CD4-positive, CD25-positive, alpha-beta regulatory T cell (primary cell): ENCODE measurements around the gene HLCS. TPM values are rescaled to one million over a fixed set of nuclear protein-coding genes. Genes with fewer than 3 reads are reported as not detected.

ENCODE experiments used
- ATAC-seq, 2 donors: fragments of 150-1000 bp; cut with Tn5 transposase; one replicate each; pipeline ENCODE4 v1.10.0; 2021; ENCODE audit warnings: low read depth in 2 of 2, moderate number of reproducible peaks in 2 of 2, moderate library complexity in 1 of 2
- DNase-seq, 3 donors: peaks; one replicate each; pipeline versions ENCODE4 v3.0.0 to v3.0.0-alpha.2; 2012 to 2022; ENCODE audit warnings: mixed read lengths in 1 of 3
- H3K27ac ChIP-seq: one replicate; pipeline ENCODE4 v1.7.0; 2013; ENCODE audit warnings: mild to moderate bottlenecking, low read length; ENCODE audit not compliant: insufficient read depth, poor library complexity, severe bottlenecking
- H3K27me3 ChIP-seq: one replicate; pipeline ENCODE4 v1.7.0; 2013; ENCODE audit warnings: low read length; ENCODE audit not compliant: control insufficient read depth, insufficient read depth
- H3K36me3 ChIP-seq: one replicate; pipeline ENCODE4 v1.7.0; 2013; ENCODE audit warnings: mild to moderate bottlenecking, low read length, moderate library complexity; ENCODE audit not compliant: control insufficient read depth, insufficient read depth
- H3K4me1 ChIP-seq: 2 replicates; pipeline ENCODE4 v1.7.0; 2013; ENCODE audit warnings: mild to moderate bottlenecking, low read length; ENCODE audit not compliant: insufficient read depth, control insufficient read depth, poor library complexity, severe bottlenecking
- H3K4me3 ChIP-seq: one replicate; pipeline ENCODE4 v1.7.0; 2013; ENCODE audit warnings: low read depth, mild to moderate bottlenecking, low read length, moderate library complexity
- H3K9me3 ChIP-seq, 2 experiments: 1 replicate in 1 of 2; 2 replicates in 1 of 2; pipeline ENCODE4 v1.7.0; 2013; ENCODE audit warnings: low read length in 2 of 2, mild to moderate bottlenecking in 1 of 2, moderate library complexity in 1 of 2; ENCODE audit not compliant: control insufficient read depth in 2 of 2
- H3K27ac Mint-ChIP-seq, 3 donors: one replicate each; pipeline ENCODE4 v1.8.0; 2020 to 2022; ENCODE audit warnings: mild to moderate bottlenecking in 3 of 3, mixed read lengths in 3 of 3, moderate library complexity in 2 of 3
- H3K27me3 Mint-ChIP-seq: one replicate; pipeline ENCODE4 v1.8.0; 2022; ENCODE audit warnings: mild to moderate bottlenecking, mixed read lengths
- H3K36me3 Mint-ChIP-seq: one replicate; pipeline ENCODE4 v1.8.0; 2020; ENCODE audit warnings: mixed read lengths
- H3K4me1 Mint-ChIP-seq, 4 donors: one replicate each; pipeline ENCODE4 v1.8.0; 2020 to 2022; ENCODE audit warnings: mixed read lengths in 4 of 4, mild to moderate bottlenecking in 1 of 4
- H3K4me3 Mint-ChIP-seq, 4 donors: one replicate each; pipeline ENCODE4 v1.8.0; 2020 to 2022; ENCODE audit warnings: mild to moderate bottlenecking in 4 of 4, mixed read lengths in 4 of 4, moderate library complexity in 3 of 4
- H3K9me3 Mint-ChIP-seq, 7 donors: one replicate each; pipeline ENCODE4 v1.8.0; 2020 to 2022; ENCODE audit warnings: mixed read lengths in 7 of 7, mild to moderate bottlenecking in 3 of 7, moderate library complexity in 2 of 7
- polyA plus RNA-seq, 4 donors: library from polyadenylated mRNA; unstranded; fragments of 300-500 nt; fragmentation: Illumina TruSeq; gene quantifications; one replicate each; pipeline ENCODE4 v1.2.3, GENCODE V29; 2021
- total RNA-seq: library from RNA; stranded (reverse); gene quantifications from one replicate; pipeline ENCODE4 v1.2.3, GENCODE V29; 2022

HLCS gene
- total and polyA plus RNA-seq, 5 donors from 2014 or later = 5.2 to 13.6 (median 11.0) TPM

- H3K4me3 Mint-ChIP-seq = no peak overlapping the region
- ATAC-seq (no peak), DNase-seq (no peak)
- no peaks in the 10 kb centered on the region for H3K9me3 ChIP-seq
- no peaks in the 10 kb centered on the region for H3K36me3 Mint-ChIP-seq
- no peaks in the 10 kb centered on the region for H3K27me3 ChIP-seq
- peaks cover 0 to 2% (median 0%) of the 10 kb centered on the region in 7 donors for H3K9me3 Mint-ChIP-seq
- H3K36me3 ChIP-seq = no peaks in the 10 kb centered on the region
- H3K4me1 ChIP-seq = no peaks in the 10 kb centered on the region
- H3K27me3 Mint-ChIP-seq = peaks cover 15% of the 10 kb centered on the region
- H3K27ac Mint-ChIP-seq = no peak overlapping the region
- H3K4me1 Mint-ChIP-seq = no peaks in the 10 kb centered on the region
- no peak overlapping the region for H3K4me3 ChIP-seq
- no peak overlapping the region for H3K27ac ChIP-seq
These were observed 227.9 kb downstream of the HLCS start for GRCh38 chr21:36738489-36739126.

- Mint-ChIP-seq H3K27me3 (peaks cover 4% of the 10 kb centered on the region), H3K4me1 (no peaks in the 10 kb centered on the region), H3K4me3 (no peak overlapping the region), H3K9me3 (peaks cover 0 to 2% (median 0%) of the 10 kb centered on the region in 7 donors), H3K27ac (no peak overlapping the region), H3K36me3 (no peaks in the 10 kb centered on the region)
- Histone ChIP-seq H3K9me3 (no peaks in the 10 kb centered on the region), H3K36me3 (no peaks in the 10 kb centered on the region), H3K4me1 (no peaks in the 10 kb centered on the region), H3K4me3 (no peak overlapping the region), H3K27me3 (no peaks in the 10 kb centered on the region), H3K27ac (no peak overlapping the region)
- ATAC-seq = no peak
- no peak for DNase-seq
These were observed 230.6 kb downstream of the HLCS start for GRCh38 chr21:36735724-36736320.

DNA sequence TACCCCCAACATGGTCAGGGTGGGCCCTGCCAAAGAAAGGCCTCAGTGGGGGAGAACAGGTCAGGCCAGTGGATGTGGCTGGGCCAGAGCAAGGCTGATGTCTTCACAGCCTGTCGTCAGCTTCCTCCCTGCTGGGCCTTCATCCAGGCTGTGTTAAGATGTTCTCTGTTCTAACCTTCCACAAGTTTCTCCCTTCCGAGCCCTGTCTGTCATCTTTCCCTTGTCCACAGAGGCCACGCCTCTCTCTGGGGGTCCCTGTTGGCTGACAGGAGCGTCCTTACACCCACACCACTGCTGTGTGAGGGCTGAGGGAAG lies 231.3 kb downstream of the HLCS start:
- Histone ChIP-seq H3K27me3 (no peaks in the 10 kb centered on the region), H3K4me1 (no peaks in the 10 kb centered on the region), H3K36me3 (no peaks in the 10 kb centered on the region), H3K27ac (no peak overlapping the region), H3K4me3 (no peak overlapping the region), H3K9me3 (no peaks in the 10 kb centered on the region)
- DNase-seq (no peak), ATAC-seq (no peak)
- Mint-ChIP-seq H3K9me3 (peaks cover 0 to 2% (median 0%) of the 10 kb centered on the region in 7 donors), H3K27me3 (peaks cover 4% of the 10 kb centered on the region), H3K4me3 (no peak overlapping the region), H3K4me1 (no peaks in the 10 kb centered on the region), H3K27ac (no peak overlapping the region), H3K36me3 (no peaks in the 10 kb centered on the region)

DNA sequence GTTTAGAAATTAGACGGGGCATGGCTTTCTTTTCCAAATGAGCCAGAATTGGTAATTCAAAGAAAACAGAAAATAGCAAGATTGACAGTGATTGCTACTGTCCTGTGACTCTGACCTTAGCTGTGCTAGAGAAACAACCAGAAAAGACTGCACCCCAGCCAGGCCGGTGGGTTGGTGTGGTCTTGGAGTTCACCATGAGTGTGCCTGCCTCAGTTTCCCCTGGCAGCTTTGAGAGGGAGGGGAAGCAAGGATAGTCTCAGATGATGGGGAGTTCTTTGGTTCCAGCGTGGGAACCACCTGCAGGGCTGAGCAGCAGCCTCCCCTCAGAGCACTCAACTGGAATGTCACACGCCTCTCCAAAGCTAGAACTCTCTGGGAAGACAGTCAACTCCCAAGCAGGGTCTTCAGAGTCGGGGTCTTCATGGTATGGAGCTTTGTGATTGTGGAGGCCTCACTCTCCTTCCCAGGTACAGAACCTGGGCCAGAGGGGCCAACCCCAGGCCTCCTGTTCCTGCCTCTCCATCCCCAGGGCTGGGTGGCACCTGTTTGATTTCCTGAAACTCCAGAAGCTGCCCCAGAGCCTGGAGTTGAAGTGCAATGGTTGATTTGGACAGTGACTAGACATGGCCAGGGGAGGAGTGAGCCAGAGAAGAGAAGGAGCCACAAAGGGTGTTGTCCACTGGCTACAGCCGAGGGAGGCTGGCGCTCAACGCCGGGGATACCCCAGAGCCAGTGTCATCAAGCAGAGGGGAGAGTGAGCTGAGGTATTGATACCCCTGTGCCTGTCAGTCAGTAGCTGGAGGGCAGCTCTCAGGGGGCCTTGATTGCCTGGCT lies 231.9 kb downstream of the HLCS start:
- no peak overlapping the region for H3K4me3 Mint-ChIP-seq
- H3K4me3 ChIP-seq = no peak overlapping the region
- no peak for DNase-seq
- H3K36me3 ChIP-seq = no peaks in the 10 kb centered on the region
- H3K9me3 ChIP-seq = no peaks in the 10 kb centered on the region
- no peak overlapping the region for H3K27ac ChIP-seq
- no peaks in the 10 kb centered on the region for H3K36me3 Mint-ChIP-seq
- no peaks in the 10 kb centered on the region for H3K4me1 Mint-ChIP-seq
- no peaks in the 10 kb centered on the region for H3K4me1 ChIP-seq
- ATAC-seq = no peak
- H3K27ac Mint-ChIP-seq = no peak overlapping the region
- peaks cover 0 to 2% (median 0%) of the 10 kb centered on the region in 7 donors for H3K9me3 Mint-ChIP-seq
- no peaks in the 10 kb centered on the region for H3K27me3 ChIP-seq
- H3K27me3 Mint-ChIP-seq = peaks cover 7% of the 10 kb centered on the region

- no peak overlapping the region for H3K27ac ChIP-seq
- H3K4me3 ChIP-seq = no peak overlapping the region
- no peaks in the 10 kb centered on the region for H3K27me3 ChIP-seq
- H3K9me3 ChIP-seq = no peaks in the 10 kb centered on the region
- no peaks in the 10 kb centered on the region for H3K4me1 Mint-ChIP-seq
- no peak overlapping the region for H3K4me3 Mint-ChIP-seq
- DNase-seq (no peak), ATAC-seq (no peak)
- no peaks in the 10 kb centered on the region for H3K36me3 Mint-ChIP-seq
- peaks cover 4% of the 10 kb centered on the region for H3K27me3 Mint-ChIP-seq
- no peaks in the 10 kb centered on the region for H3K4me1 ChIP-seq
- H3K27ac Mint-ChIP-seq = no peak overlapping the region
- H3K36me3 ChIP-seq = no peaks in the 10 kb centered on the region
- H3K9me3 Mint-ChIP-seq = peaks cover 0 to 2% (median 0%) of the 10 kb centered on the region in 7 donors
These were observed 232.6 kb downstream of the HLCS start for GRCh38 chr21:36733857-36734256.

DNA sequence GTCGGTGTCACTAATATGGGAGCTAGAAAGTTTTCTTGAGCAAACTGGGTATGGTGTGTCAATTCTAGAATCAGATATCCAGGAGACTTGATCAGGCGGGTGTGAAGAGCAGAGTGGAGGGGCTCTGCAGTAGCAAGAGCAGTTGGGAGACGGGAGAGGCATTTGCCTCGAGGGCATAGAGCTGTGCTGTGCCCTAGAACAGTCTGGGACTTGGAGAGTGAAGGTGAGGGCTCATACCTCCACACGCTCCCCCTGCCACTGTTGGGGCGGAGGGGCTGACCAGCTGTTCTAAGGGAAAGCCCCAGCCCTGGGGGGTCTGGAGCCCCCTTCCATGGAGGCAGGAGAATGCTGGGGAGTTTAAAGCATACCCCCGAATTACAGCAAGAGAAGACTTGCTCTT lies 233.7 kb downstream of the HLCS start:
- Histone ChIP-seq H3K27me3 (no peaks in the 10 kb centered on the region), H3K4me1 (no peaks in the 10 kb centered on the region), H3K36me3 (no peaks in the 10 kb centered on the region), H3K4me3 (no peak overlapping the region), H3K27ac (no peak overlapping the region), H3K9me3 (no peaks in the 10 kb centered on the region)
- Mint-ChIP-seq H3K27ac (no peak overlapping the region), H3K36me3 (no peaks in the 10 kb centered on the region), H3K4me1 (no peaks in the 10 kb centered on the region), H3K4me3 (no peak overlapping the region), H3K27me3 (peaks cover 4% of the 10 kb centered on the region), H3K9me3 (peaks cover 0 to 2% (median 0%) of the 10 kb centered on the region in 7 donors)
- DNase-seq (no peak), ATAC-seq (no peak)

GRCh38 chr21:36732217-36732616 lies 234.3 kb downstream of the HLCS start:
- ATAC-seq (no peak), DNase-seq (no peak)
- Histone ChIP-seq H3K4me3 (no peak overlapping the region), H3K9me3 (no peaks in the 10 kb centered on the region), H3K27me3 (no peaks in the 10 kb centered on the region), H3K4me1 (no peaks in the 10 kb centered on the region), H3K36me3 (no peaks in the 10 kb centered on the region), H3K27ac (no peak overlapping the region)
- Mint-ChIP-seq H3K4me3 (no peak overlapping the region), H3K27ac (no peak overlapping the region), H3K4me1 (no peaks in the 10 kb centered on the region), H3K9me3 (peaks cover 0 to 1% (median 0%) of the 10 kb centered on the region in 7 donors), H3K27me3 (peaks cover 4% of the 10 kb centered on the region), H3K36me3 (no peaks in the 10 kb centered on the region)
